Measurements from ENCODE around the gene PHAX.

DNA sequence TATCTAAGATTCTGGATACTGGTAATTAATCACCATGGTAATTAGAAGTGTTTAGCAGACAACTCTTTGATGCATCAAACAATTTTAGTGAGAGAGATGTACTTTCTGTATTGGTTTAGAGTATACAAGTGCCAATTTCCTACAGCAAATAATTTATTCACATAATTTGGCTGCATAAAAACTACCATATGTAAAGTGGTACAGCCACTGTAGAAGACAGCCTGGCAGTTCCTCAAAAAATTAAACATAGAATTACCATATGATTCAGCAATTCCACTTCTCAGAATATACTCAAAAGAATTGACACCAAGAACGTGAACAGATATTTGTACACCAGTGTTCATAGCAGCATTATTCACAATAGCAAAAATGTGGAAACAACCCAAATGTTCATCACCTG, 36.2 kb downstream of the PHAX start:
- TF ChIP-seq, protein P1, sequence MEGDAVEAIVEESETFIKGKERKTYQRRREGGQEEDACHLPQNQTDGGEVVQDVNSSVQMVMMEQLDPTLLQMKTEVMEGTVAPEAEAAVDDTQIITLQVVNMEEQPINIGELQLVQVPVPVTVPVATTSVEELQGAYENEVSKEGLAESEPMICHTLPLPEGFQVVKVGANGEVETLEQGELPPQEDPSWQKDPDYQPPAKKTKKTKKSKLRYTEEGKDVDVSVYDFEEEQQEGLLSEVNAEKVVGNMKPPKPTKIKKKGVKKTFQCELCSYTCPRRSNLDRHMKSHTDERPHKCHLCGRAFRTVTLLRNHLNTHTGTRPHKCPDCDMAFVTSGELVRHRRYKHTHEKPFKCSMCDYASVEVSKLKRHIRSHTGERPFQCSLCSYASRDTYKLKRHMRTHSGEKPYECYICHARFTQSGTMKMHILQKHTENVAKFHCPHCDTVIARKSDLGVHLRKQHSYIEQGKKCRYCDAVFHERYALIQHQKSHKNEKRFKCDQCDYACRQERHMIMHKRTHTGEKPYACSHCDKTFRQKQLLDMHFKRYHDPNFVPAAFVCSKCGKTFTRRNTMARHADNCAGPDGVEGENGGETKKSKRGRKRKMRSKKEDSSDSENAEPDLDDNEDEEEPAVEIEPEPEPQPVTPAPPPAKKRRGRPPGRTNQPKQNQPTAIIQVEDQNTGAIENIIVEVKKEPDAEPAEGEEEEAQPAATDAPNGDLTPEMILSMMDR (IDR thresholded peaks at IDR 0.05; ENCODE audit: insufficient read depth, low read length) = no peak
- TF ChIP-seq, protein P2, sequence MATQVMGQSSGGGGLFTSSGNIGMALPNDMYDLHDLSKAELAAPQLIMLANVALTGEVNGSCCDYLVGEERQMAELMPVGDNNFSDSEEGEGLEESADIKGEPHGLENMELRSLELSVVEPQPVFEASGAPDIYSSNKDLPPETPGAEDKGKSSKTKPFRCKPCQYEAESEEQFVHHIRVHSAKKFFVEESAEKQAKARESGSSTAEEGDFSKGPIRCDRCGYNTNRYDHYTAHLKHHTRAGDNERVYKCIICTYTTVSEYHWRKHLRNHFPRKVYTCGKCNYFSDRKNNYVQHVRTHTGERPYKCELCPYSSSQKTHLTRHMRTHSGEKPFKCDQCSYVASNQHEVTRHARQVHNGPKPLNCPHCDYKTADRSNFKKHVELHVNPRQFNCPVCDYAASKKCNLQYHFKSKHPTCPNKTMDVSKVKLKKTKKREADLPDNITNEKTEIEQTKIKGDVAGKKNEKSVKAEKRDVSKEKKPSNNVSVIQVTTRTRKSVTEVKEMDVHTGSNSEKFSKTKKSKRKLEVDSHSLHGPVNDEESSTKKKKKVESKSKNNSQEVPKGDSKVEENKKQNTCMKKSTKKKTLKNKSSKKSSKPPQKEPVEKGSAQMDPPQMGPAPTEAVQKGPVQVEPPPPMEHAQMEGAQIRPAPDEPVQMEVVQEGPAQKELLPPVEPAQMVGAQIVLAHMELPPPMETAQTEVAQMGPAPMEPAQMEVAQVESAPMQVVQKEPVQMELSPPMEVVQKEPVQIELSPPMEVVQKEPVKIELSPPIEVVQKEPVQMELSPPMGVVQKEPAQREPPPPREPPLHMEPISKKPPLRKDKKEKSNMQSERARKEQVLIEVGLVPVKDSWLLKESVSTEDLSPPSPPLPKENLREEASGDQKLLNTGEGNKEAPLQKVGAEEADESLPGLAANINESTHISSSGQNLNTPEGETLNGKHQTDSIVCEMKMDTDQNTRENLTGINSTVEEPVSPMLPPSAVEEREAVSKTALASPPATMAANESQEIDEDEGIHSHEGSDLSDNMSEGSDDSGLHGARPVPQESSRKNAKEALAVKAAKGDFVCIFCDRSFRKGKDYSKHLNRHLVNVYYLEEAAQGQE (IDR thresholded peaks at IDR 0.05; ENCODE audit: insufficient replicate concordance, low read depth) = no peak
- TF ChIP-seq SPI1 (IDR thresholded peaks at IDR 0.05; ENCODE audit: borderline replicate concordance, low read depth) = no peak; the same call in 1 of the 2 replicates

Measured in HL-60 (cell line).